Naive thymus-derived CD8-positive, alpha-beta T cell (primary cell): ENCODE measurements around the gene ROPN1L. TPM values are rescaled to one million over a fixed set of nuclear protein-coding genes. Genes with fewer than 3 reads are reported as not detected.
"Not testable (repeated sequence)": the region's sequence is repeated elsewhere in the genome, so short reads cannot be mapped to it uniquely, and the experiment has no call there.

Source experiments
- ATAC-seq, 2 donors: fragments of 150-1000 bp; cut with Tn5 transposase in 1 of 2; sonication (Bioruptor Pico), chemical (Tn5 transposase) in 1 of 2; 1 replicate in 1 of 2; 2 replicates in 1 of 2; pipeline ENCODE4 v1.10.0; 2021; ENCODE audit warnings: mild to moderate bottlenecking in 2 of 2, moderate library complexity in 2 of 2
- POLR2A ChIA-PET: fragments of 350-600 bp; sonication (Branson Sonifier 250); formaldehyde crosslinking; loops from one replicate; lab custom pipeline; 2021; ENCODE audit warnings: antibody characterized with exemption; lab: Charles Lee
- DNase-seq, 10 donors: peaks; one replicate each; pipeline versions ENCODE4 v3.0.0 to v3.0.0-alpha.2; 2020 to 2022
- H3K27ac Mint-ChIP-seq, 10 donors: one replicate each; pipeline ENCODE4 v1.8.0; 2020 to 2022; ENCODE audit warnings: mild to moderate bottlenecking in 10 of 10, mixed read lengths in 10 of 10, moderate library complexity in 4 of 10, inconsistent platforms in 1 of 10
- H3K27me3 Mint-ChIP-seq, 5 donors: one replicate each; pipeline ENCODE4 v1.8.0; 2021 to 2022; ENCODE audit warnings: mixed read lengths in 5 of 5
- H3K36me3 Mint-ChIP-seq, 3 donors: one replicate each; pipeline ENCODE4 v1.8.0; 2020 to 2022; ENCODE audit warnings: mixed read lengths in 3 of 3, mild to moderate bottlenecking in 2 of 3, inconsistent platforms in 1 of 3
- H3K4me1 Mint-ChIP-seq, 4 donors: one replicate each; pipeline ENCODE4 v1.8.0; 2021 to 2022; ENCODE audit warnings: mixed read lengths in 4 of 4
- H3K4me3 Mint-ChIP-seq, 10 donors: one replicate each; pipeline ENCODE4 v1.8.0; 2020 to 2022; ENCODE audit warnings: mild to moderate bottlenecking in 10 of 10, mixed read lengths in 10 of 10, moderate library complexity in 6 of 10, inconsistent platforms in 1 of 10
- H3K9me3 Mint-ChIP-seq, 9 donors: one replicate each; pipeline ENCODE4 v1.8.0; 2020 to 2022; ENCODE audit warnings: mixed read lengths in 9 of 9, mild to moderate bottlenecking in 3 of 9, inconsistent platforms in 1 of 9, moderate library complexity in 1 of 9
- microRNA-seq: library from miRNA; unstranded; fragments of <30 nt; microRNA quantifications from one replicate; pipeline ENCODE4 v1.2.0, GENCODE V29; 2022; ENCODE audit warnings: borderline microRNAs expressed
- polyA plus RNA-seq, 3 donors: library from polyadenylated mRNA; unstranded; fragments of 300-500 nt; fragmentation: Illumina TruSeq; gene quantifications; one replicate each; pipeline ENCODE4 v1.2.3, GENCODE V29; 2021
- total RNA-seq, 8 experiments: library from RNA in 2 of 8; stranded (reverse) in 2 of 8; gene quantifications; one replicate each; pipeline ENCODE4 v1.2.3 and lab custom pipeline; 2021 to 2026

Gene ROPN1L
- total and polyA plus RNA-seq, 5 experiments from 2014 or later: 0.57 to 1.7 (median 1.3) TPM; not detected in 1

- not testable (repeated sequence) for ATAC-seq
These were observed 72.9 kb downstream of the ROPN1L start for GRCh38 chr5:10514572-10514971.

More at GRCh38 chr5:10514572-10514971, 72.9 kb downstream of the ROPN1L start:
- H3K36me3 Mint-ChIP-seq, H3K4me1 Mint-ChIP-seq, H3K4me3 Mint-ChIP-seq, H3K9me3 Mint-ChIP-seq, H3K27ac Mint-ChIP-seq, H3K27me3 Mint-ChIP-seq, DNase-seq, POLR2A ChIA-PET: not testable (repeated sequence)

Small RNA genes within 50 kb of the gene (microRNA-seq; reads per million reads assigned to microRNA genes)
- not detected for gene MIR6131

Other genes with a start within 250 kb of the ROPN1L start
- gene ATPSCKMT, start 192.0 kb upstream of the ROPN1L start, total RNA-seq: 10 to 100 TPM; 16.8 to 20.7 TPM
- 10 to 100 TPM; 10.1 to 18.3 (median 14.3) TPM for gene ATPSCKMT, start 192.0 kb upstream of the ROPN1L start, polyA plus RNA-seq
- gene CCT5, start 191.6 kb upstream of the ROPN1L start, total RNA-seq: 100 to 1,000 TPM; 103 to 116 TPM
- 100 to 1,000 TPM; 195 to 216 (median 196) TPM for gene CCT5, start 191.6 kb upstream of the ROPN1L start, polyA plus RNA-seq
- gene CMBL, start 134.0 kb upstream of the ROPN1L start, total RNA-seq: under 1 TPM; 0.36 to 0.69 TPM
- gene CMBL, start 134.0 kb upstream of the ROPN1L start, polyA plus RNA-seq: under 1 TPM; 0.35 to 0.65 (median 0.51) TPM
- gene MARCHF6, start 88.2 kb upstream of the ROPN1L start, total RNA-seq: 100 to 1,000 TPM; 197 to 198 TPM
- gene MARCHF6, start 88.2 kb upstream of the ROPN1L start, polyA plus RNA-seq: 10 to 100 TPM; 31.5 to 44.0 (median 38.0) TPM
- 1 to 10 TPM; 1.1 to 1.2 TPM for gene ANKRD33B, start 122.2 kb downstream of the ROPN1L start, total RNA-seq
- gene ANKRD33B, start 122.2 kb downstream of the ROPN1L start, polyA plus RNA-seq: under 1 TPM in 1 of 3 donors, not detected in 2; 0.06 TPM